DMS53 (cell line): ENCODE data around the gene NKX2-3.

ENCODE experiments used
- DNase-seq: peaks from one replicate; lab custom pipeline; 2025; lab: John Stamatoyannopoulos, UW

The NKX2-3 gene

GRCh38 chr10:99537989-99538917 lies 5.5 kb downstream of the NKX2-3 start:
- no peak for DNase-seq

GRCh38 chr10:99539120-99539519 lies 6.4 kb downstream of the NKX2-3 start:
- no peak for DNase-seq

GRCh38 chr10:99539820-99540219 lies 7.1 kb downstream of the NKX2-3 start:
- no peak for DNase-seq

- DNase-seq: peak; percentile 36
Observed at GRCh38 chr10:99540306-99540656, 7.5 kb downstream of the NKX2-3 start.

GRCh38 chr10:99540657-99541531 lies 8.2 kb downstream of the NKX2-3 start:
- DNase-seq: peak; percentile 85

GRCh38 chr10:99544322-99544721 lies 11.6 kb downstream of the NKX2-3 start:
- no peak for DNase-seq

- peak; percentile 77 for DNase-seq
Observed at GRCh38 chr10:99548041-99548530, 15.3 kb downstream of the NKX2-3 start.

GRCh38 chr10:99551158-99551557 lies 18.4 kb downstream of the NKX2-3 start:
- DNase-seq: peak; percentile 78

GRCh38 chr10:99551616-99552015 lies 18.9 kb downstream of the NKX2-3 start:
- DNase-seq: no peak

GRCh38 chr10:99555371-99555770 lies 22.6 kb downstream of the NKX2-3 start:
- no peak for DNase-seq

- DNase-seq: no peak
Observed at GRCh38 chr10:99555825-99556523, 23.2 kb downstream of the NKX2-3 start.

GRCh38 chr10:99557044-99557443 lies 24.3 kb downstream of the NKX2-3 start:
- DNase-seq: no peak

GRCh38 chr10:99558708-99559107 lies 26.0 kb downstream of the NKX2-3 start:
- no peak for DNase-seq

- DNase-seq: peak; percentile 84
Observed at GRCh38 chr10:99560277-99561126, 27.8 kb downstream of the NKX2-3 start.

GRCh38 chr10:99562631-99563030 lies 29.9 kb downstream of the NKX2-3 start:
- DNase-seq: no peak

- DNase-seq: peak; percentile 15
Observed at GRCh38 chr10:99564361-99564760, 31.6 kb downstream of the NKX2-3 start.

- no peak for DNase-seq
Observed at GRCh38 chr10:99565166-99565565, 32.4 kb downstream of the NKX2-3 start.

GRCh38 chr10:99569253-99569939 lies 36.7 kb downstream of the NKX2-3 start:
- DNase-seq: no peak

GRCh38 chr10:99569961-99570360 lies 37.2 kb downstream of the NKX2-3 start:
- no peak for DNase-seq

GRCh38 chr10:99571816-99572215 lies 39.1 kb downstream of the NKX2-3 start:
- no peak for DNase-seq

- DNase-seq: no peak
Observed at GRCh38 chr10:99573790-99574189, 41.0 kb downstream of the NKX2-3 start.
